DMS79 (cell line): ENCODE results near the gene CD164.
A peak's percentile ranks its signal among the peaks of the same experiment; 100 is the strongest.

Source experiments
- DNase-seq: peaks from one replicate; lab custom pipeline; 2025; lab: John Stamatoyannopoulos, UW

CD164 gene

GRCh38 chr6:109381747-109382575, at the start of gene CD164:
Gene CD164, minus strand, starts transcription at chr6:109382467. Its CDS starts 89 bp downstream, at chr6:109382378.
- peak; percentile 88 for DNase-seq

- no peak for DNase-seq
Observed at GRCh38 chr6:109429496-109429895, 47.2 kb upstream of the CD164 start.

- no peak for DNase-seq
Observed at GRCh38 chr6:109428889-109429477, 46.7 kb upstream of the CD164 start.

- no peak for DNase-seq
Observed at GRCh38 chr6:109424946-109425345, 42.7 kb upstream of the CD164 start.

- DNase-seq, result no peak
Observed at GRCh38 chr6:109421184-109421583, 38.9 kb upstream of the CD164 start.

- no peak for DNase-seq
Observed at GRCh38 chr6:109420751-109421150, 38.5 kb upstream of the CD164 start.

GRCh38 chr6:109417646-109418045, 35.4 kb upstream of the CD164 start:
- DNase-seq, result no peak

- DNase-seq, result no peak
Observed at GRCh38 chr6:109411034-109411433, 28.8 kb upstream of the CD164 start.

GRCh38 chr6:109406196-109406595, 23.9 kb upstream of the CD164 start:
- DNase-seq, result no peak

GRCh38 chr6:109397020-109397419, 14.8 kb upstream of the CD164 start:
- DNase-seq, result no peak

- DNase-seq, result no peak
Observed at GRCh38 chr6:109396046-109396718, 13.9 kb upstream of the CD164 start.

GRCh38 chr6:109393886-109394281, 11.6 kb upstream of the CD164 start:
- DNase-seq, result no peak

- no peak for DNase-seq
Observed at GRCh38 chr6:109393157-109393885, 11.1 kb upstream of the CD164 start.

- no peak for DNase-seq
Observed at GRCh38 chr6:109389650-109390274, 7.5 kb upstream of the CD164 start.

GRCh38 chr6:109388265-109388664, 6.0 kb upstream of the CD164 start:
- DNase-seq, result no peak

GRCh38 chr6:109383438-109383940, 1.2 kb upstream of the CD164 start:
- no peak for DNase-seq

GRCh38 chr6:109382576-109383437, 540 bp upstream of the CD164 start:
- DNase-seq, result peak; percentile 85

- DNase-seq, result no peak
Observed at GRCh38 chr6:109381061-109381746, 1.1 kb downstream of the CD164 start.

- DNase-seq, result no peak
Observed at GRCh38 chr6:109379711-109380110, 2.6 kb downstream of the CD164 start.

GRCh38 chr6:109377717-109378116, 4.5 kb downstream of the CD164 start:
- no peak for DNase-seq
